Adrenal gland (tissue), 12 donors: Measurements from ENCODE around the gene PHACTR2. TPM values are rescaled to one million over a fixed set of nuclear protein-coding genes. Genes with fewer than 3 reads are reported as not detected.
A peak's percentile ranks its signal among the peaks of the same experiment; 100 is the strongest.

ENCODE experiments used
- DNase-seq, 7 donors: peaks; one replicate each; pipeline ENCODE4 v3.0.0-alpha.2; 2019 to 2020
- H3K27ac ChIP-seq, 5 donors: fragments of 200-600 bp; sonication (generic) in 4 of 5; 1 replicate in 3 of 5; 2 replicates in 2 of 5; pipeline versions ENCODE4 v1.5.1 to v1.8.0; 2016 to 2020; ENCODE audit warnings: mild to moderate bottlenecking in 1 of 5
- H3K27me3 ChIP-seq: fragments of 200-600 bp; 2 replicates; pipeline ENCODE4 v1.8.0; 2021
- H3K36me3 ChIP-seq, 2 donors: fragments of 200-600 bp; replicated peaks in 1 of 2; 1 replicate in 1 of 2; 2 replicates in 1 of 2; pipeline versions ENCODE4 v1.5.1 to v1.8.0; 2018 to 2022
- H3K4me1 ChIP-seq, 2 donors: fragments of 200-600 bp; replicated peaks in 1 of 2; 1 replicate in 1 of 2; 2 replicates in 1 of 2; pipeline versions ENCODE4 v1.5.1 to v1.8.0; 2018 to 2021
- H3K4me3 ChIP-seq, 4 donors: fragments of 200-600 bp; sonication (generic) in 3 of 4; one replicate each; pipeline ENCODE4 v1.5.1; 2016 to 2018
- H3K9me3 ChIP-seq, 3 donors: fragments of 200-600 bp; sonication (generic) in 1 of 3; replicated peaks in 1 of 3; 1 replicate in 2 of 3; 2 replicates in 1 of 3; pipeline versions ENCODE4 v1.5.1 to v1.8.0; 2016 to 2021
- POLR2A ChIP-seq, 2 donors: fragments of 450-650 bp; IDR thresholded peaks; one replicate each; pipeline ENCODE4 v1.6.1; 2017; ENCODE audit warnings: antibody characterized with exemption in 2 of 2, mild to moderate bottlenecking in 2 of 2, moderate library complexity in 1 of 2
- WGBS, 4 donors: extraction: QIAGEN DNeasy Blood & Tissue Kit in 2 of 4; methylation state at CpG; one replicate each; pipeline versions ENCODE4 v1.1.5 to v1.1.7; 2013 to 2017; 5-methylcytosine and 5-hydroxymethylcytosine counted together
- intact Hi-C, 2 donors: fragments of 100-400 bp; cut with DNase I; formaldehyde crosslinking; loops; one replicate each; pipeline versions ENCODE4 v1.14.1 to v1.15.0; 2022 to 2023
- polyA plus RNA-seq, 3 donors: library from polyadenylated mRNA; stranded (reverse); fragments of 200-250 nt in 2 of 3; fragments of 350-450 nt in 1 of 3; fragmentation: Illumina TruSeq in 1 of 3; extraction: RNeasy Lipid Tissue Mini Kit (QIAGEN cat#74804) in 1 of 3; gene quantifications; one replicate each; pipeline ENCODE4 v1.2.3, GENCODE V29; 2013 to 2014
- total RNA-seq, 9 donors: library from RNA; depleted of rRNA in 4 of 9; stranded (reverse); fragments of >200 nt in 4 of 9; fragments of 120-200 nt in 1 of 9; fragmentation: NEBNext Ultra II Directional in 1 of 9; extraction: Animal tissue kit (Norgen Biotek cat#: 25700) in 1 of 9; gene quantifications; one replicate each; pipeline versions ENCODE4 v1.1.0 to v1.2.4, GENCODE V29; 2013 to 2023
- TF ChIP-seq, protein P1 (sequence below), 6 experiments: fragments of 450-650 bp in 4 of 6; fragments of 200-600 bp in 2 of 6; sonication (generic) in 1 of 6; IDR thresholded peaks; 1 replicate in 5 of 6; 2 replicates in 1 of 6; pipeline versions ENCODE4 v1.5.1 to v1.8.0; 2016 to 2021; ENCODE audit warnings: antibody characterized with exemption in 6 of 6, mild to moderate bottlenecking in 2 of 6, moderate library complexity in 1 of 6
- donor health status: healthy with polysubstance abuse.
- donor health status: Bipolar disorder and iron deficiency.
- donor health status: DM: yes; HTN: yes; CAD: no.
- donor health status: DM: no; HTN: no; CAD: no.
- donor health status: DM: no; HTN: no; CAD: no.
- donor health status: DM: yes; HTN: yes; CAD: no.

Gene PHACTR2
- total and polyA plus RNA-seq, 12 donors = 12.1 to 315 (median 227) TPM

DNA sequence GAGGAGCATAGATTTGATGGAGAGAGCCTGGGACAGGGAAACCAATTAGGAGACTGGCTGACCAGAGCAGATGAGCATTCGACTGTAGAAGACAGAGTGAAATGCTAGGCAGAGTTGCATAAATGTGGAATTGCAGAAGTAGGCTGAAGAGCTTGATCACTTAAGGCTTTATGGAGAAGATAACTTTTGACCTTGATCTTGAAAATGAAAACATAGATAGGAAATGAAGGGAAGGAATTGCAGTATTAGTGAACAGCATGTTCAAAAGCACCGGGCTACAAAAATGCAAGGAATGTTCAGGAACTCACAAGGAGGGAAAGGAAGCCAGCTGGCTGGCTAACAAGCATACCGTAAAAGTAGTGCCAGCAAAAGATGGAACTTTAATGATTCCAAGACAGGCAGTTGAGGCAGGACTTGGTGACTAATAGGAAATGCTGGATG lies 144.8 kb downstream of the PHACTR2 start:
- intact Hi-C loops = loop anchor here in 1 of 2 donors (10.0 kb wide), 1 partner anchor 48 kb away; no protein-coding TSS in a partner anchor
- peak in 2 of 7 donors; percentile 14 to 51 for DNase-seq

DNA sequence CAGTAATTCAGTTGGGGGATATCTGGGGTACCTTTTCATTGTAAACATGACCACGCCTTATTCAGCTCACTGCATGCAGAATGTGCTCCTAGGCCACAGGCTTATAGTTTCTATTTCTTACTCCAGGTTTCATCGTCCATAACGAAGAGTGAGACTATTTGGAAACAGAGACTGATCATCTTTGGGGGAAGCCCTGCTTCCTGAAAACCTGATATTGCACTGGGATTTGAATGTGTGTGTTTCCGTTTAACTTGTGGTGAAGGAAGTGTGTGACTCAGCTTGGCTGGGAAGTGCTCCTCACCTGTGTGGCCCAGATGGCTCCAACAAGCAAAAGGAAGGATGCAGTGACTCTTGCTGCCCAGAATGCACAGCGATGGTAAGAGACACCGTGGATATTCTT lies 145.8 kb downstream of the PHACTR2 start:
- H3K4me1 ChIP-seq = peaks cover 10 to 14% of the 10 kb centered on the region in 2 donors
- no peak for TF ChIP-seq POLR2A (IDR thresholded peaks at IDR 0.05)
- TF ChIP-seq, protein P1, sequence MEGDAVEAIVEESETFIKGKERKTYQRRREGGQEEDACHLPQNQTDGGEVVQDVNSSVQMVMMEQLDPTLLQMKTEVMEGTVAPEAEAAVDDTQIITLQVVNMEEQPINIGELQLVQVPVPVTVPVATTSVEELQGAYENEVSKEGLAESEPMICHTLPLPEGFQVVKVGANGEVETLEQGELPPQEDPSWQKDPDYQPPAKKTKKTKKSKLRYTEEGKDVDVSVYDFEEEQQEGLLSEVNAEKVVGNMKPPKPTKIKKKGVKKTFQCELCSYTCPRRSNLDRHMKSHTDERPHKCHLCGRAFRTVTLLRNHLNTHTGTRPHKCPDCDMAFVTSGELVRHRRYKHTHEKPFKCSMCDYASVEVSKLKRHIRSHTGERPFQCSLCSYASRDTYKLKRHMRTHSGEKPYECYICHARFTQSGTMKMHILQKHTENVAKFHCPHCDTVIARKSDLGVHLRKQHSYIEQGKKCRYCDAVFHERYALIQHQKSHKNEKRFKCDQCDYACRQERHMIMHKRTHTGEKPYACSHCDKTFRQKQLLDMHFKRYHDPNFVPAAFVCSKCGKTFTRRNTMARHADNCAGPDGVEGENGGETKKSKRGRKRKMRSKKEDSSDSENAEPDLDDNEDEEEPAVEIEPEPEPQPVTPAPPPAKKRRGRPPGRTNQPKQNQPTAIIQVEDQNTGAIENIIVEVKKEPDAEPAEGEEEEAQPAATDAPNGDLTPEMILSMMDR (IDR thresholded peaks at IDR 0.05) = no peak
- H3K27ac ChIP-seq = no peak overlapping the region
- H3K4me3 ChIP-seq = no peak overlapping the region
- intact Hi-C loops = loop anchor here in 1 of 2 donors (10.0 kb wide), 1 partner anchor 49 kb away; no protein-coding TSS in a partner anchor
- WGBS, 4 donors = 76 to 81% (median 78%) methylated on average over 6 of the region's 6 CpGs
- no peaks in the 10 kb centered on the region for H3K9me3 ChIP-seq
- peaks cover 0 to 27% of the 10 kb centered on the region in 2 donors for H3K36me3 ChIP-seq
- no peaks in the 10 kb centered on the region for H3K27me3 ChIP-seq
- DNase-seq = no peak

More for the DNA sequence above, 144.8 kb downstream of the PHACTR2 start:
- Histone ChIP-seq H3K36me3 (peaks cover 0 to 32% of the 10 kb centered on the region in 2 donors), H3K27ac (peak overlapping the region in 2 of 5 donors; percentile 14 to 32), H3K27me3 (no peaks in the 10 kb centered on the region), H3K9me3 (no peaks in the 10 kb centered on the region), H3K4me3 (no peak overlapping the region), H3K4me1 (peaks cover 10 to 14% of the 10 kb centered on the region in 2 donors)
- 23 to 32% (median 30%) methylated on average over 3 of the region's 3 CpGs for WGBS, 4 donors
- TF ChIP-seq, protein P1 (IDR thresholded peaks at IDR 0.05) = no peak

DNA sequence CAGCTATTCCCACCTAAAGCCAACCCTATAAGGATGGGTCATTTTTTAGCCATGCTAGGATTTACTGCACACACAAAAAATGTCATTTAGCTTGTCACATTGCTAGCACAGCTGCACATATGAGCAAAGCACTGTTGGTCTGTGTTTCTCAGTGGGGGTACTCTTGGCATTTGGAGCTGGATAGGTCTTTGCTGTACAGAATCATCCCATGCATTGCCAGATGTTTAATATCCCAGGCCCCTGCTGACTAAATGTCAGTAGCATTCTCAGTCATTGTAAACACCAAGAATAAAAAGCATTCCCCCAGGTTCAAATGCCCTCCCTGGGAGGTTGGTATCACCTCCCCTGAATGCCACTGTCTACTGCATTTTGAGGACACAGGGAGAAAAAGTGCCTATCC lies 150.8 kb downstream of the PHACTR2 start:
- Histone ChIP-seq H3K4me1 (no peaks in the 10 kb centered on the region), H3K36me3 (peaks cover 0 to 14% of the 10 kb centered on the region in 2 donors), H3K9me3 (no peaks in the 10 kb centered on the region), H3K27ac (no peak overlapping the region), H3K27me3 (no peaks in the 10 kb centered on the region), H3K4me3 (no peak overlapping the region)
- TF ChIP-seq, protein P1 (IDR thresholded peaks at IDR 0.05) = no peak
- no peak for TF ChIP-seq POLR2A (IDR thresholded peaks at IDR 0.05)
- DNase-seq = no peak
- intact Hi-C loops = loop anchor here in 1 of 2 donors (10.0 kb wide), 1 partner anchor 54 kb away; no protein-coding TSS in a partner anchor

DNA sequence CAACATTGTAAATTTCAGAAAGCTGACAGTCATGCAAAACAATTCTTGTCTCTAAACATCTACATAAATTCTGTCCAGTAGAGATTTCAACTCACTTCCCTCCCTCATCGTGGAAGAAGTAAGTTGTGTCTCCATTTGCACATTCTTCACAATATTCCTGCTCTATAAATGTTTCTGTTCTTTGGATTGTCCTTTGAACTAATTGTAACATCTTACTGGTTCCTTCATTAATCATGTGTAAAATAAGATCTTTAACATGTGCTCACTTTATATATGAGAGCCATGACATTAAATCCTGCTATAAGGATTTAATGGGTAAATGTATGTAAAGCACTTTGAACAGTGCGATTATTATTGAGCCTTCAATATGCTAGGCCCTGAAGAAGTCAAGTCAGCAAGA lies 158.4 kb downstream of the PHACTR2 start:
- Histone ChIP-seq H3K4me3 (no peak overlapping the region), H3K27ac (no peak overlapping the region), H3K36me3 (no peaks in the 10 kb centered on the region), H3K4me1 (no peaks in the 10 kb centered on the region), H3K27me3 (no peaks in the 10 kb centered on the region), H3K9me3 (no peaks in the 10 kb centered on the region)
- intact Hi-C loops = no loop called here
- no peak for DNase-seq
- WGBS, 4 donors = 90 to 93% (median 92%) methylated on average over 2 of the region's 2 CpGs
- TF ChIP-seq, protein P1 (IDR thresholded peaks at IDR 0.05) = no peak
- no peak for TF ChIP-seq POLR2A (IDR thresholded peaks at IDR 0.05)
